ENCODE measurements around the gene GALR1.

Gene GALR1

DNA sequence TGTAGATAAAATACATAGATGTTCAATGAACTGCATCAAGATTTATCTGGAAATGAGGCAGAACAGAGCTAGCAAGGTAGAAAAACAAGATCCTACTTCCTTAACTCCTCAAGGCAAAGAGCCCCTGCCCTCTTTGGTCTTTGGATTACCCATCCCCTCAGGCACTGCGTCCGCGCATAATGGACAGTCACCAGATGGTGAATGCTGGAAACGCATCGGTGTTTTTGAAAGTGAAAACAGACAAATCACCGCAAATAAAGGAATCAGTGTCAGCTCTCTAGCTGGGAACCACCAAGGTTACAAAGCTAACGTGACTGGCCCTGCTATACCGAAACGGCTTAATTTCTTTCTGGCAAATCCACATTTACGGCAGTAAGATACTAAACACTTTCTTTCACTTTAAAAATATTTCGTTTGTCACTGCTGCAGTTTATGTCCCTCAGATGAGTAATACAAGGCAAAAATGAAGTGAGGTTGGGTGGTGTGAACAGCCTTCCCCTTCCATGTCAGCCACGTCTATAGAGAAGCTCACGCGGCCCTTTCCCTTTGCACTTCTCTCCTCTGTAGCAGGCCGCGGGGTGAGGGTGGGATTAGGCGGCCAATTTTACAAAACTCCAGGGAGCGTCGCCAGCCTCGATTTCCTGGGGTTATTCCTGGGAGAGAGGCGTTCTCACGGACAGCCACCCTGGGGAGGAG is 627 bp upstream of the GALR1 start:
- TF ChIP-seq, protein P1, sequence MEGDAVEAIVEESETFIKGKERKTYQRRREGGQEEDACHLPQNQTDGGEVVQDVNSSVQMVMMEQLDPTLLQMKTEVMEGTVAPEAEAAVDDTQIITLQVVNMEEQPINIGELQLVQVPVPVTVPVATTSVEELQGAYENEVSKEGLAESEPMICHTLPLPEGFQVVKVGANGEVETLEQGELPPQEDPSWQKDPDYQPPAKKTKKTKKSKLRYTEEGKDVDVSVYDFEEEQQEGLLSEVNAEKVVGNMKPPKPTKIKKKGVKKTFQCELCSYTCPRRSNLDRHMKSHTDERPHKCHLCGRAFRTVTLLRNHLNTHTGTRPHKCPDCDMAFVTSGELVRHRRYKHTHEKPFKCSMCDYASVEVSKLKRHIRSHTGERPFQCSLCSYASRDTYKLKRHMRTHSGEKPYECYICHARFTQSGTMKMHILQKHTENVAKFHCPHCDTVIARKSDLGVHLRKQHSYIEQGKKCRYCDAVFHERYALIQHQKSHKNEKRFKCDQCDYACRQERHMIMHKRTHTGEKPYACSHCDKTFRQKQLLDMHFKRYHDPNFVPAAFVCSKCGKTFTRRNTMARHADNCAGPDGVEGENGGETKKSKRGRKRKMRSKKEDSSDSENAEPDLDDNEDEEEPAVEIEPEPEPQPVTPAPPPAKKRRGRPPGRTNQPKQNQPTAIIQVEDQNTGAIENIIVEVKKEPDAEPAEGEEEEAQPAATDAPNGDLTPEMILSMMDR (IDR thresholded peaks at IDR 0.05; ENCODE audit: extremely low read depth, insufficient read depth, missing control alignments) = no peak
- in situ Hi-C loops (cut with MboI; ENCODE audit: low pct_unique_long_range_greater_than_20kb, low sequenced_read_pairs, unreplicated experiment) = no loop called here
- DNase-seq (ENCODE audit: low spot score) = no peak

DNA sequence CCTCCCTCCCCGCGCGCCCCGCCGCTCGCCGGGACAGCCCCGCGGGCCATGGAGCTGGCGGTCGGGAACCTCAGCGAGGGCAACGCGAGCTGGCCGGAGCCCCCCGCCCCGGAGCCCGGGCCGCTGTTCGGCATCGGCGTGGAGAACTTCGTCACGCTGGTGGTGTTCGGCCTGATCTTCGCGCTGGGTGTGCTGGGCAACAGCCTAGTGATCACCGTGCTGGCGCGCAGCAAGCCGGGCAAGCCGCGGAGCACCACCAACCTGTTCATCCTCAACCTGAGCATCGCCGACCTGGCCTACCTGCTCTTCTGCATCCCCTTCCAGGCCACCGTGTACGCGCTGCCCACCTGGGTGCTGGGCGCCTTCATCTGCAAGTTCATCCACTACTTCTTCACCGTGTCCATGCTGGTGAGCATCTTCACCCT is 865 bp downstream of the GALR1 start:
- DNase-seq (ENCODE audit: low spot score) = peak; percentile 29
- TF ChIP-seq, protein P1 (IDR thresholded peaks at IDR 0.05; ENCODE audit: extremely low read depth, insufficient read depth, missing control alignments) = no peak
- in situ Hi-C loops (cut with MboI; ENCODE audit: low pct_unique_long_range_greater_than_20kb, low sequenced_read_pairs, unreplicated experiment) = no loop called here

- TF ChIP-seq, protein P1 (IDR thresholded peaks at IDR 0.05; ENCODE audit: extremely low read depth, insufficient read depth, missing control alignments) = no peak
- no peak for DNase-seq (ENCODE audit: low spot score)
- in situ Hi-C loops (cut with MboI; ENCODE audit: low pct_unique_long_range_greater_than_20kb, low sequenced_read_pairs, unreplicated experiment) = no loop called here
Observed at GRCh38 chr18:77250926-77251729, 1.5 kb downstream of the GALR1 start.

DNA sequence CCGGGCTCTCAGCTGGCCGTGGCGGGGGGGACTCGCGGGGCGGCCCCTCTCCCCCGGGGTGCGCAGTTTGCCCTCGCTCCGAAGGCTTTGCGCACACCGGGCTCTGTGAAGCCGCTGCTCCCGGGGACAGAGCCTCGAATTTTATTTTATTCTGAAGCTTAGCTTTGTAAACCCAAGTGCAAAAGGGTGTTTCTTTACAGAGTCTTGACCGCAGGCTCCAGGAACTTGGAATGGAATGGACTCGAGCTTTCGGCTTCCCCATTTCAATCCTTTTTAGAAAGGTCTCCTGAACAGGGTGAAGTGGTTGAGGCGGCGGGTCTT is 2.0 kb downstream of the GALR1 start:
- TF ChIP-seq, protein P1 (IDR thresholded peaks at IDR 0.05; ENCODE audit: extremely low read depth, insufficient read depth, missing control alignments) = no peak
- in situ Hi-C loops (cut with MboI; ENCODE audit: low pct_unique_long_range_greater_than_20kb, low sequenced_read_pairs, unreplicated experiment) = no loop called here
- DNase-seq (ENCODE audit: low spot score) = no peak

GRCh38 chr18:77254711-77255405 is 5.2 kb downstream of the GALR1 start:
- no peak for DNase-seq (ENCODE audit: low spot score)
- in situ Hi-C loops (cut with MboI; ENCODE audit: low pct_unique_long_range_greater_than_20kb, low sequenced_read_pairs, unreplicated experiment) = no loop called here
- TF ChIP-seq, protein P1 (IDR thresholded peaks at IDR 0.05; ENCODE audit: extremely low read depth, insufficient read depth, missing control alignments) = no peak

DNA sequence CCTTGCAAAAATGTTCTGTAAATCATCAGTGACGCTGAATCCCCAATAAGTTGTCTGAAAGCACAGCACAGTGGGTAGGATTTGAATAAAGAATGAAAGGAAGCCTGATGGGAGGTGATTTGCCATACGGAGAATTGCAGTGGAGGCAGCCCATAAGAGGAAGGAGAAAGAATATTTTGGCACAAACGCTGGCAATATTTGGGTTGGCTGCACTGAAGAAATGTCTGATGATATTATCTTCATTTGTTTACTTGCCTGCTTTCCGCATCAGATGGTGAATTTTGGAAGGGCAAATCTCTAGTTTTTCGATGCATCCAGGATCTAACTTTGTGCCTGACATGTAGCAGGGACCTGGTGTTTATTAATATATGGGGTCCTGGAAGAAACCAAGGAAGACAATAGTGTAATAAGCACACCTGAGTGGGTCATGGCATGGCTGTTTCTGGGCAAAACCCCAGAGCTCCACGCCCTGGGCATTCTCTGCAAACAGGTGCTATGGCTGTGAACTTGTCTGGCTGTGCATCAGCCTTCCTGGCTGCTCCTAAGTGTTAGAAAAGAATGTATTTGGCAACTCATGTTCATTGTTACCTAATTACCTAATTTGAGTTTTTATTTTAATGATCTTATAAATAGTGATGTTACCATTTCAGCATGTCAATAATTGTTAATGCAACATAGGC is 5.9 kb downstream of the GALR1 start:
- TF ChIP-seq, protein P1 (IDR thresholded peaks at IDR 0.05; ENCODE audit: extremely low read depth, insufficient read depth, missing control alignments) = no peak
- no peak for DNase-seq (ENCODE audit: low spot score)
- in situ Hi-C loops (cut with MboI; ENCODE audit: low pct_unique_long_range_greater_than_20kb, low sequenced_read_pairs, unreplicated experiment) = no loop called here
